HepG2 (cell line): ENCODE data around the gene ARHGEF38.

Experiments
- NRL ChIP-seq: sonication (generic); formaldehyde crosslinking; IDR thresholded peaks from 2 replicates; pipeline ENCODE4 v1.5.0; 2020; ENCODE audit warnings: missing genetic modification reagents, mild to moderate bottlenecking, moderate library complexity, borderline replicate concordance
- RBM39 ChIP-seq: fragments of 200-400 bp; formaldehyde crosslinking; IDR thresholded peaks from one replicate; pipeline ENCODE4 v1.6.1; 2018; ENCODE audit warnings: antibody characterized with exemption, mild to moderate bottlenecking, low read depth, low read length; ENCODE audit not compliant: poor library complexity, severe bottlenecking
- TF ChIP-seq, protein P1 (sequence below): sonication (generic); formaldehyde crosslinking; IDR thresholded peaks from 2 replicates; pipeline ENCODE4 v1.4.0; 2020; ENCODE audit warnings: missing genetic modification reagents
- TF ChIP-seq, protein P2 (sequence below): sonication (generic); formaldehyde crosslinking; IDR thresholded peaks from 2 replicates; pipeline ENCODE4 v1.4.0; 2020; ENCODE audit warnings: missing genetic modification reagents, mild to moderate bottlenecking, borderline replicate concordance

DNA sequence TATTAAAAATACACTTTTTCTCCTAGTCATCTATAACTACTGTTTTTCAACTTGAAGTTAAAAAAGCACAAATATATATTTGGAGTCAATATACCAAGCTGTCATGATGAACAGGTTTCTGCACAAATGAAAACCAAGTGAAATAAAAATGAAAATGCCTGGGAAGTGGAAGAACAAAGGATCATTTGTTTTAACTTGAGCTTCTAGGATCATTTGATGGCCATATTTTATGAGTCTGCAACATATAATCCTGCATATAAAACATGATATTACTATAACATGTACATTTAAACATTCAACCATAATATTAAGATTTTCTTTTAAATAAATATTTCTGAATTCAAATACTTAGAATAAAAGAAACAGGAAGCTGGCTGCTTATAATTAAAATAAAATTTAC lies 8.5 kb upstream of the ARHGEF38 start:
- TF ChIP-seq NRL (CRISPR knock-in tag) (no peak), RBM39 (no peak)
- TF ChIP-seq, protein P1, sequence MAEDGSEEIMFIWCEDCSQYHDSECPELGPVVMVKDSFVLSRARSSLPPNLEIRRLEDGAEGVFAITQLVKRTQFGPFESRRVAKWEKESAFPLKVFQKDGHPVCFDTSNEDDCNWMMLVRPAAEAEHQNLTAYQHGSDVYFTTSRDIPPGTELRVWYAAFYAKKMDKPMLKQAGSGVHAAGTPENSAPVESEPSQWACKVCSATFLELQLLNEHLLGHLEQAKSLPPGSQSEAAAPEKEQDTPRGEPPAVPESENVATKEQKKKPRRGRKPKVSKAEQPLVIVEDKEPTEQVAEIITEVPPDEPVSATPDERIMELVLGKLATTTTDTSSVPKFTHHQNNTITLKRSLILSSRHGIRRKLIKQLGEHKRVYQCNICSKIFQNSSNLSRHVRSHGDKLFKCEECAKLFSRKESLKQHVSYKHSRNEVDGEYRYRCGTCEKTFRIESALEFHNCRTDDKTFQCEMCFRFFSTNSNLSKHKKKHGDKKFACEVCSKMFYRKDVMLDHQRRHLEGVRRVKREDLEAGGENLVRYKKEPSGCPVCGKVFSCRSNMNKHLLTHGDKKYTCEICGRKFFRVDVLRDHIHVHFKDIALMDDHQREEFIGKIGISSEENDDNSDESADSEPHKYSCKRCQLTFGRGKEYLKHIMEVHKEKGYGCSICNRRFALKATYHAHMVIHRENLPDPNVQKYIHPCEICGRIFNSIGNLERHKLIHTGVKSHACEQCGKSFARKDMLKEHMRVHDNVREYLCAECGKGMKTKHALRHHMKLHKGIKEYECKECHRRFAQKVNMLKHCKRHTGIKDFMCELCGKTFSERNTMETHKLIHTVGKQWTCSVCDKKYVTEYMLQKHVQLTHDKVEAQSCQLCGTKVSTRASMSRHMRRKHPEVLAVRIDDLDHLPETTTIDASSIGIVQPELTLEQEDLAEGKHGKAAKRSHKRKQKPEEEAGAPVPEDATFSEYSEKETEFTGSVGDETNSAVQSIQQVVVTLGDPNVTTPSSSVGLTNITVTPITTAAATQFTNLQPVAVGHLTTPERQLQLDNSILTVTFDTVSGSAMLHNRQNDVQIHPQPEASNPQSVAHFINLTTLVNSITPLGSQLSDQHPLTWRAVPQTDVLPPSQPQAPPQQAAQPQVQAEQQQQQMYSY (CRISPR knock-in tag), result no peak
- TF ChIP-seq, protein P2, sequence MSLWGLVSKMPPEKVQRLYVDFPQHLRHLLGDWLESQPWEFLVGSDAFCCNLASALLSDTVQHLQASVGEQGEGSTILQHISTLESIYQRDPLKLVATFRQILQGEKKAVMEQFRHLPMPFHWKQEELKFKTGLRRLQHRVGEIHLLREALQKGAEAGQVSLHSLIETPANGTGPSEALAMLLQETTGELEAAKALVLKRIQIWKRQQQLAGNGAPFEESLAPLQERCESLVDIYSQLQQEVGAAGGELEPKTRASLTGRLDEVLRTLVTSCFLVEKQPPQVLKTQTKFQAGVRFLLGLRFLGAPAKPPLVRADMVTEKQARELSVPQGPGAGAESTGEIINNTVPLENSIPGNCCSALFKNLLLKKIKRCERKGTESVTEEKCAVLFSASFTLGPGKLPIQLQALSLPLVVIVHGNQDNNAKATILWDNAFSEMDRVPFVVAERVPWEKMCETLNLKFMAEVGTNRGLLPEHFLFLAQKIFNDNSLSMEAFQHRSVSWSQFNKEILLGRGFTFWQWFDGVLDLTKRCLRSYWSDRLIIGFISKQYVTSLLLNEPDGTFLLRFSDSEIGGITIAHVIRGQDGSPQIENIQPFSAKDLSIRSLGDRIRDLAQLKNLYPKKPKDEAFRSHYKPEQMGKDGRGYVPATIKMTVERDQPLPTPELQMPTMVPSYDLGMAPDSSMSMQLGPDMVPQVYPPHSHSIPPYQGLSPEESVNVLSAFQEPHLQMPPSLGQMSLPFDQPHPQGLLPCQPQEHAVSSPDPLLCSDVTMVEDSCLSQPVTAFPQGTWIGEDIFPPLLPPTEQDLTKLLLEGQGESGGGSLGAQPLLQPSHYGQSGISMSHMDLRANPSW (CRISPR knock-in tag), result no peak
